ENCODE data around the gene ZNF532.

- TF ChIP-seq YY1 (IDR thresholded peaks at IDR 0.05; ENCODE audit: insufficient read depth, insufficient read length), result no peak
- no peak for TF ChIP-seq SUZ12 (IDR thresholded peaks at IDR 0.05; ENCODE audit: extremely low read depth, insufficient read depth, insufficient read length)
These were observed 36.5 kb downstream of the ZNF532 start for GRCh38 chr18:58901143-58901542.

Measured in NT2/D1 (cell line).